DND-41 (cell line): ENCODE data around the gene DDX39A.
A peak's percentile ranks its signal among the peaks of the same experiment; 100 is the strongest.

Experiments
- ATAC-seq: fragments of 200-7000 bp; cut with Tn5 transposase; 3 replicates; pipeline ENCODE4 v1.9.1; 2021; ENCODE audit warnings: low read depth; ENCODE audit not compliant: insufficient read depth
- DNase-seq: peaks from one replicate; pipeline ENCODE4 v3.0.0-alpha.2; 2020
- H2AFZ ChIP-seq: 2 replicates; pipeline ENCODE4 v1.6.0; 2012; ENCODE audit warnings: low read depth, low read length
- H3K27ac ChIP-seq: 2 replicates; pipeline ENCODE4 v1.5.1; 2012; ENCODE audit warnings: low read length, inconsistent platforms
- H3K27me3 ChIP-seq: fragments of 200-600 bp; sonication (generic); 2 replicates; pipeline ENCODE4 v1.6.0; 2012; ENCODE audit warnings: low read length, mild to moderate bottlenecking, inconsistent platforms; ENCODE audit not compliant: insufficient read depth, poor library complexity
- H3K36me3 ChIP-seq: 2 replicates; pipeline ENCODE4 v1.5.1; 2012; ENCODE audit warnings: low read length, inconsistent platforms; ENCODE audit not compliant: insufficient read depth
- H3K4me1 ChIP-seq: 2 replicates; pipeline ENCODE4 v1.5.1; 2012; ENCODE audit warnings: mild to moderate bottlenecking, low read length; ENCODE audit not compliant: insufficient read depth
- H3K4me2 ChIP-seq: 2 replicates; pipeline ENCODE4 v1.6.0; 2012; ENCODE audit warnings: mild to moderate bottlenecking, moderate library complexity, low read length, inconsistent platforms; ENCODE audit not compliant: insufficient read depth
- H3K4me3 ChIP-seq, 2 experiments: fragments of 200-600 bp in 1 of 2; shearing (Covaris generic) in 1 of 2; 2 replicates each; pipeline ENCODE4 v1.5.1; 2012 to 2016; ENCODE audit warnings: inconsistent platforms in 2 of 2, low read length in 2 of 2, mild to moderate bottlenecking in 2 of 2, low read depth in 1 of 2, moderate library complexity in 1 of 2
- H3K79me2 ChIP-seq: 2 replicates; pipeline ENCODE4 v1.6.0; 2012; ENCODE audit warnings: low read length, inconsistent platforms; ENCODE audit not compliant: insufficient read depth
- H3K9ac ChIP-seq: 2 replicates; pipeline ENCODE4 v1.6.0; 2012; ENCODE audit warnings: low read depth, mild to moderate bottlenecking, inconsistent platforms, low read length, moderate library complexity
- H3K9me3 ChIP-seq: 2 replicates; pipeline ENCODE4 v1.5.1; 2012; ENCODE audit warnings: low read length, moderate library complexity, mild to moderate bottlenecking, inconsistent platforms; ENCODE audit not compliant: insufficient read depth, severe bottlenecking
- H4K20me1 ChIP-seq: 2 replicates; pipeline ENCODE4 v1.6.0; 2012; ENCODE audit warnings: low read length; ENCODE audit not compliant: insufficient read depth
- CTCF ChIP-seq: IDR thresholded peaks from 2 replicates; pipeline ENCODE4 v1.5.1; 2012; ENCODE audit warnings: borderline replicate concordance, low read length, moderate library complexity, mild to moderate bottlenecking; ENCODE audit not compliant: poor library complexity, severe bottlenecking; ENCODE audit errors: extremely low read depth
- EZH2 ChIP-seq: IDR thresholded peaks from 3 replicates; pipeline ENCODE4 v1.6.1; 2012; ENCODE audit warnings: borderline replicate concordance, low read depth, mild to moderate bottlenecking, moderate library complexity, low read length, inconsistent platforms; ENCODE audit not compliant: severe bottlenecking

The DDX39A gene

GRCh38 chr19:14433554-14434501 lies 14.7 kb upstream of the DDX39A start:
- H3K4me3 ChIP-seq, result peak overlapping the region; percentile 69 to 84; a peak in 3 of 4 replicates
- DNase-seq (peak; percentile 48), ATAC-seq (peak; percentile 43)
- peak overlapping the region; percentile 76 for H3K4me2 ChIP-seq
- peak overlapping the region; percentile 61 for H2AFZ ChIP-seq
- H3K4me1 ChIP-seq, result peaks cover 36% of the 10 kb centered on the region
- peaks cover 64% of the 10 kb centered on the region for H3K79me2 ChIP-seq
- TF ChIP-seq EZH2 (no peak), CTCF (no peak)
- H3K36me3 ChIP-seq, result peaks cover 14% of the 10 kb centered on the region
- H3K9me3 ChIP-seq, result no peaks in the 10 kb centered on the region
- peak overlapping the region; percentile 88 for H3K9ac ChIP-seq
- no peaks in the 10 kb centered on the region for H3K27me3 ChIP-seq
- peaks cover 10% of the 10 kb centered on the region for H4K20me1 ChIP-seq
- H3K27ac ChIP-seq, result peak overlapping the region; percentile 74

GRCh38 chr19:14432791-14433553 lies 13.8 kb upstream of the DDX39A start, which contains the start of gene PKN1:
Gene PKN1 (plus strand): TSS chr19:14433306. CDS start chr19:14433522, 216 bp downstream.
- H4K20me1 ChIP-seq, result peaks cover 10% of the 10 kb centered on the region
- H3K4me2 ChIP-seq, result peak within 1 kb of the TSS; percentile 76
- peak within 1 kb of the TSS; percentile 74 for H3K27ac ChIP-seq
- ATAC-seq (peak; percentile 71), DNase-seq (peak; percentile 71)
- H3K9me3 ChIP-seq, result no peaks in the 10 kb centered on the region
- H3K4me3 ChIP-seq, result peak within 1 kb of the TSS; percentile 69 to 84
- H3K27me3 ChIP-seq, result no peaks in the 10 kb centered on the region
- H3K36me3 ChIP-seq, result peaks cover 14% of the 10 kb centered on the region
- peaks cover 55% of the 10 kb centered on the region for H3K79me2 ChIP-seq
- H2AFZ ChIP-seq, result peak within 1 kb of the TSS; percentile 75
- peak within 1 kb of the TSS; percentile 88 for H3K9ac ChIP-seq
- peaks cover 32% of the 10 kb centered on the region for H3K4me1 ChIP-seq
- TF ChIP-seq CTCF, result peak; percentile 7
- no peak for TF ChIP-seq EZH2

GRCh38 chr19:14430712-14431111 lies 11.6 kb upstream of the DDX39A start:
- Histone ChIP-seq H3K4me3 (no peak overlapping the region), H3K36me3 (peaks cover 7% of the 10 kb centered on the region), H2AFZ (no peak overlapping the region), H3K27me3 (no peaks in the 10 kb centered on the region), H3K4me2 (no peak overlapping the region), H3K79me2 (peaks cover 33% of the 10 kb centered on the region), H3K9me3 (no peaks in the 10 kb centered on the region), H3K27ac (no peak overlapping the region), H3K4me1 (peaks cover 32% of the 10 kb centered on the region), H4K20me1 (peaks cover 10% of the 10 kb centered on the region), H3K9ac (no peak overlapping the region)
- TF ChIP-seq EZH2 (no peak), CTCF (no peak)
- DNase-seq (no peak), ATAC-seq (no peak)
